Measurements from ENCODE around the gene ATP8A2.

The ATP8A2 gene

GRCh38 chr13:25977671-25978070, 605.9 kb downstream of the ATP8A2 start:
- DNase-seq: no peak
- in situ Hi-C loops (cut with MboI; ENCODE audit: low pct_unique_long_range_greater_than_20kb, low sequenced_read_pairs): no loop called here

- no peak for DNase-seq
These were observed 607.2 kb downstream of the ATP8A2 start for GRCh38 chr13:25978961-25979360.

GRCh38 chr13:25979371-25979770, 607.6 kb downstream of the ATP8A2 start:
- in situ Hi-C loops (cut with MboI; ENCODE audit: low pct_unique_long_range_greater_than_20kb, low sequenced_read_pairs): no loop called here
- no peak for DNase-seq

More at GRCh38 chr13:25978961-25979360, 607.2 kb downstream of the ATP8A2 start:
- in situ Hi-C loops (cut with MboI; ENCODE audit: low pct_unique_long_range_greater_than_20kb, low sequenced_read_pairs): no loop called here

DNA sequence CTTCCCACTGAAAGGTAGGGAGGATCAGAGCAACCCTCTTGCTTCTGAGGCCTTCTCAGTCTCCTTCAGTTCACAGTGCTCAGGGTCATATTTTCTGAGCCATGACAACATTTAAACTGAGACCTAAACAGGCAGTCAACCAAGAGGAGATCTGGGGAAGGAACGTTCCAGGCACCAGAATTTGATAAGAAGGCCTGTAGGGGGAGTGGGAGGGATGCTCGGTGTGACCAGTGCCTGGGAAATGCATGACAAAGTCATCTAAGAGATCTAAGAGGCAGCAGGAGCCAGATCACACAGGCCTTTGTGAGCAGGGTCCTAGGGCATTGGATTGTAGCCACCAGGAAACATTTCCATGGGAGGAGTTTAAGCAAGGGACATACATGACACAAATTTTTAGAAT, 608.5 kb downstream of the ATP8A2 start:
- no peak for DNase-seq
- in situ Hi-C loops (cut with MboI; ENCODE audit: low pct_unique_long_range_greater_than_20kb, low sequenced_read_pairs): no loop called here

- DNase-seq: no peak
- in situ Hi-C loops (cut with MboI; ENCODE audit: low pct_unique_long_range_greater_than_20kb, low sequenced_read_pairs): no loop called here
These were observed 609.3 kb downstream of the ATP8A2 start for GRCh38 chr13:25981060-25981459.

- no peak for DNase-seq
- in situ Hi-C loops (cut with MboI; ENCODE audit: low pct_unique_long_range_greater_than_20kb, low sequenced_read_pairs): no loop called here
These were observed 611.1 kb downstream of the ATP8A2 start for GRCh38 chr13:25982907-25983306.

- in situ Hi-C loops (cut with MboI; ENCODE audit: low pct_unique_long_range_greater_than_20kb, low sequenced_read_pairs): no loop called here
- no peak for DNase-seq
These were observed 616.2 kb downstream of the ATP8A2 start for GRCh38 chr13:25987987-25988386.

DNA sequence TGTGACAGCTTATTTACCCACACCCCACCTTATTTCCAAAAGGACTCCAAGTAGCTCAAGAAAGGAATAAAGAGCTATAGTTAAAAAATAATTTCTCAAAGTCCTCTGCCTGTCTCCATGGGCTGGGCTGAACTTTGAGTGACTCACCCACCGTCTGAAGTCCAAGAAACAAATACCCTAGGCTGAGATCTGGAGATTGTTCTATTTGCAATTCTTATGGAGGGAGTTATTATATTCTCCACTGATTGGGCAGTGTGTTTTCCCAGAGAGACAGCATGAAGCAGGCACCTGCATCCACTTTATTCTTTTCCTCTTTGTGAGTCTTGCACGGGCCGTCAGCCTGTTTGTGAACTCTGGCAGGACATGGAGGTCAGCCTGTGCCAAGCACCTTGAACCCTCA, 616.9 kb downstream of the ATP8A2 start:
- in situ Hi-C loops (cut with MboI; ENCODE audit: low pct_unique_long_range_greater_than_20kb, low sequenced_read_pairs): no loop called here
- no peak for DNase-seq

GRCh38 chr13:25990801-25991200, 619.0 kb downstream of the ATP8A2 start:
- no peak for DNase-seq
- in situ Hi-C loops (cut with MboI; ENCODE audit: low pct_unique_long_range_greater_than_20kb, low sequenced_read_pairs): no loop called here

GRCh38 chr13:25992076-25992475, 620.3 kb downstream of the ATP8A2 start:
- no peak for DNase-seq

GRCh38 chr13:26007261-26008125, 635.7 kb downstream of the ATP8A2 start:
- no peak for DNase-seq
- in situ Hi-C loops (cut with MboI; ENCODE audit: low pct_unique_long_range_greater_than_20kb, low sequenced_read_pairs): no loop called here

More at GRCh38 chr13:25992076-25992475, 620.3 kb downstream of the ATP8A2 start:
- in situ Hi-C loops (cut with MboI; ENCODE audit: low pct_unique_long_range_greater_than_20kb, low sequenced_read_pairs): no loop called here

DNA sequence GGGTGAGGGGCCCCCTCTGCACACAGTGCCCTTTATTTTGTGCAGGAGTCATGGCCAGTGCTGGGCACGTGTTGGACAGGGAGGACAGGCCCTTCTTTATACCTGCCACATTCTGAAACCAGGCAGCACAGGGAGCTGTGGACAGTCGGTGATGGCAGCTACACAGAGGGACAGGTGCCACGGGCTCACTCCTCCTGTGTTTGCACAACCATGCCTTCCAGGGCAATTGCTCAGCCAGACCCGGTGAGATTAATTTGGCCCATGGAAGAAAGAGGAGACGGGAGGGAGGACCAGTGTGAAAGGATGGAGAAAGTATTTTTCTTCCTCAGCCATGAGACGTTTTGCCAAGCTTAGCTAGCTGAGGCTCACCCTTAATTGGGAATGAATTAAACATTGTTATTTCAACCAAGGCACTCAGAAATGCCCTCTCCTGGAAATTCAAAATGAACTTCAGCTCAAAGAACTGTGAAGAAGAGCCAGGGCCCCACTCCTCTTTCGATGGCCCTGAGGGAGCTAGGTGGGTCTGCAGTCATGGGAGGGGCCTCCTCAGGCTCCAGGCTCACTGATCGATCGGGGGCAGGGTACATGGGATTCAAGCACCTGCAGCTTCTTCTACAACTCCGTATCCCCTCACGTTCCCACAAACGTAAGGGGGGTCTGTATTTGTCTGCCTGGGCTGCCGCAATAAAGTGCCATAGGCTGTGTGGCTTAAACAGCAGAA, 638.9 kb downstream of the ATP8A2 start:
- in situ Hi-C loops (cut with MboI; ENCODE audit: low pct_unique_long_range_greater_than_20kb, low sequenced_read_pairs): no loop called here
- no peak for DNase-seq

DNA sequence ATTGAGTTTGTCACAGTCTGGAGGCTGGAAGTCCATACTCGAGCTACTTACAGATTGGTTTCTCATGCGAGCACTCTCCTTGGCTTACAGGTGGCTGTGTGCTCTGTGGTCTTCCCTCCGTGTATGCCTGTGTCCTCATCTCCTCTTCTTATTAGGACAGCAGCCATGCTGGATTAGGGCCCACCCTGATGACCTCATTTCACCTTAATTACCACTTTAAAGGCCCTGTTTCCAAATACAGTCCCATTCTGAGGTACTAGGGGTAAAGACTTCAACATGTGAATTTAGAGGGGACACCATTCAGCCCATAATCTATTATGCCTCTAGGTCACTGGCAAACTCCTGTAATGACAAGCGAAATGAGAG, 639.4 kb downstream of the ATP8A2 start:
- in situ Hi-C loops (cut with MboI; ENCODE audit: low pct_unique_long_range_greater_than_20kb, low sequenced_read_pairs): no loop called here
- DNase-seq: no peak

DNA sequence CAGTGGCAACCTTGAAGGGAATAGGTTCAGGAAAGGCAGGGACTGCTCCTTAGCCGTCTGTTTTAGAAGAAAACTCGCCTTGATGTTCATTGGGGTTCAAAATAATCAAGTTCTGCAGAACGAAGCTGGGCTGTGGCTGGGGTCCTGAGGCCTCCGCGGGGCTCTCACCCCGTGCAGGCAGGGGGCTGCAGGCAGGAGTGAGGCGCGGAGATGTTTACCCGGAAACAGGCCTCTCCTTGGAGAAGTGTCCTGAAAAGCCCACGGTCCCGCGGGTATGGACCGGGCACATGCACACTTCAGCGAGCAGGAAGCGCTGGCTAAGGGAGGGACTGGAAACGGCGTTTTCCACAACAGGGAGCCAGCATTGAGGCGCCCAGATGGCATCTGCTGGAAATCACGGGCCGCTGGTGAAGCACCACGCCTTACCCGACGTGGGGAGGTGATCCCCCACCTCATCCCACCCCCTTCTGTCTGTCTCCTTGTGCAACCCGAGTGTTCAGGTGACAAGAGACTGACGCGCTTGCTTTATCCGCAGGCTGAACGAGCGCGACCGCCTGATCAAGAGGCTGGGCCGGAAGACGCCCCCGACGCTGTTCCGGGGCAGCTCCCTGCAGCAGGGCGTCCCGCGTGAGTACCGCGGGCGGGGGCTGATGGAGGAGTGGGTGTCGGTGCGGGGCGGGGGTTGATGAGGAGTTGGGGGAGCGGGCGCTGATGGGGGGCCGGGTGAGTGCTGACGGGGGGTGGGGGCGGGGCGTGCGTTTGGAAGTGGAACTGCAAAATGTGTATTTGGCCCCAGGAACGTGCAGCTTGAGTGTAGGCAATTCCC, 640.4 kb downstream of the ATP8A2 start:
- no peak for DNase-seq
- in situ Hi-C loops (cut with MboI; ENCODE audit: low pct_unique_long_range_greater_than_20kb, low sequenced_read_pairs): no loop called here

- in situ Hi-C loops (cut with MboI; ENCODE audit: low pct_unique_long_range_greater_than_20kb, low sequenced_read_pairs): no loop called here
- DNase-seq: no peak
These were observed 641.2 kb downstream of the ATP8A2 start for GRCh38 chr13:26012995-26013394.

DNA sequence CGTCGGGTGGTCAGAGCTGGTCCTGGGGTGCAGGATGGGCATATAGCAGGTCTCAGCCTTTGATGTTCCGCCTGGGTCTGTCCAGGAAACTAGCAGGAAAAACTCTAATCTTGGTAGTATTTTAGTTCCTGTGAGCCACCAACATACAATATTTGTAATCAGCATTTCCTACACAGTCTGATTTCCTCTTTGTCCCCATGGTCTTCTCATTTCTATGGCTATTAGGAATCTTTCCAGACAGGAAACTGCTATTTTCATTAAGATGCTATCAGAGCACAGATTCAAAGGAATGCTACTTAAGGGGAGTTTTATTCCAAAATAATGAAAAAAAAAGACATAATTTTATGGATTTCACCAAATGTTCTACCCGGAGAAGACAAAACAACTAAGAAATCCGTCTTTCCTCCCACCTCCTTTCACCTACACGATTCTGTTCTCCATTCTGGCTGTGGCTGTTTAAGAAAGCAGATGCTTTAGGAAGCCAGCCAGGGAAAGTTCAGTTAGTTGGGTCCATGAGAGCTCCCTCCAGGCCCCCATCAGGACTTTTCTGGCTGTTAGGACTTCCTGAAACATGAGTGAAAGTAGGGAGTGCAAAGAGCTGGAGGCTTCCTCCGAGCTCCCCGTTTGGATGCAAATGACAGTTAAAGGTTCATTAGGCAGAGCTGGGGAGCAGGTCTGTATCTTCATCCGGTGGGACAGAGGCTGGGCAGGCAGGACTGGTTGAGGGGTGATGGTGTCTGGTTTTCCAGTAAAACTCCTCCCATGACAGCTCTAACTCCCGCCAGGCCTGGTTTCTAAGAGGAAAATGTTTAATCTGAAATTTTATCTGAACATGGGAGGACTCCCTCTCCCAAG, 643.7 kb downstream of the ATP8A2 start:
- DNase-seq: no peak
- in situ Hi-C loops (cut with MboI; ENCODE audit: low pct_unique_long_range_greater_than_20kb, low sequenced_read_pairs): no loop called here

DNA sequence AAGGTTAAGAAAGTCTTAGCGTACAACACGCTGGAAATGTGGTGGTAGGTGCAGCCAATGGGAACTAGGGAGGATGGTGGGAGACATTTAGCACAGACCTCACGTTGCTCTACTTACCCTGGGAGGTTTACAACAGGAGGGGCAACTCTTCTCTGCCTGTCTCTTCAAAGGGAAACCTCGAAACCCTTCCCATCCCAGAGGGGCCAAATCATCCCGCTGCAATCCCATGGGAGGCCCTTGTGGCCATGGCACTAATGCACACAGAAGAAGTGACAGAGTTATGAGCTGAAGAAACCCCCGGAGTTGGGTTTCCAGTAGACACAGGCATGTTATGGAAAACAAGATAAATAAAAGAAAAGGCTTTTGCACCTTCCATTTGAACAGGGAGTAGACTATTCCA, 644.4 kb downstream of the ATP8A2 start:
- DNase-seq: no peak
- in situ Hi-C loops (cut with MboI; ENCODE audit: low pct_unique_long_range_greater_than_20kb, low sequenced_read_pairs): no loop called here

GRCh38 chr13:26017196-26017921, 645.6 kb downstream of the ATP8A2 start:
- in situ Hi-C loops (cut with MboI; ENCODE audit: low pct_unique_long_range_greater_than_20kb, low sequenced_read_pairs): no loop called here
- no peak for DNase-seq

Data from KBM-7 (cell line).